Astrocyte (in vitro differentiated cells and primary cell): Measurements from ENCODE around the gene PTH1R. TPM values are rescaled to one million over a fixed set of nuclear protein-coding genes. Genes with fewer than 3 reads are reported as not detected.

Source experiments
- DNase-seq: peaks from one replicate; pipeline ENCODE4 v3.0.0-alpha.2; 2010; ENCODE audit warnings: low read depth
- FAIRE-seq: peaks from 2 replicates; lab custom pipeline; 2011; peaks lifted over from hg19 to GRCh38; lab: Jason Lieb, UNC
- H2AFZ ChIP-seq: 2 replicates; pipeline ENCODE4 v1.6.0; 2012; ENCODE audit warnings: low read depth, low read length, inconsistent platforms
- H3K27ac ChIP-seq: 2 replicates; pipeline ENCODE4 v1.5.1; 2011; ENCODE audit warnings: low read depth, low read length, inconsistent platforms
- H3K27me3 ChIP-seq: 2 replicates; pipeline ENCODE4 v1.6.0; 2011; ENCODE audit warnings: low read length, inconsistent platforms; ENCODE audit not compliant: insufficient read depth
- H3K36me3 ChIP-seq: 2 replicates; pipeline ENCODE4 v1.5.1; 2011; ENCODE audit warnings: low read length, inconsistent platforms; ENCODE audit not compliant: insufficient read depth
- H3K4me1 ChIP-seq: 2 replicates; pipeline ENCODE4 v1.5.1; 2011; ENCODE audit warnings: low read length, inconsistent platforms; ENCODE audit not compliant: insufficient read depth
- H3K4me2 ChIP-seq: 2 replicates; pipeline ENCODE4 v1.6.0; 2012; ENCODE audit warnings: low read length, inconsistent platforms
- H3K4me3 ChIP-seq: 2 replicates; pipeline ENCODE4 v1.5.1; 2011; ENCODE audit warnings: low read depth, mild to moderate bottlenecking, low read length, inconsistent platforms; ENCODE audit not compliant: insufficient read depth
- H3K79me2 ChIP-seq: 2 replicates; pipeline ENCODE4 v1.6.0; 2012; ENCODE audit warnings: mild to moderate bottlenecking, low read length, inconsistent platforms; ENCODE audit not compliant: insufficient read depth
- H3K9ac ChIP-seq: 2 replicates; pipeline ENCODE4 v1.6.0; 2012; ENCODE audit warnings: mild to moderate bottlenecking, low read length, inconsistent platforms
- H3K9me3 ChIP-seq: 2 replicates; pipeline ENCODE4 v1.5.1; 2012; ENCODE audit warnings: low read depth, mild to moderate bottlenecking, low read length, inconsistent platforms; ENCODE audit not compliant: insufficient read depth
- H4K20me1 ChIP-seq: 2 replicates; pipeline ENCODE4 v1.6.0; 2012; ENCODE audit warnings: low read length, inconsistent platforms; ENCODE audit not compliant: insufficient read depth
- H3K27ac Mint-ChIP-seq: one replicate; pipeline ENCODE4 v1.8.0; 2021; ENCODE audit warnings: mild to moderate bottlenecking, mixed read lengths; ENCODE audit not compliant: unreplicated experiment
- H3K27me3 Mint-ChIP-seq: one replicate; pipeline ENCODE4 v1.8.0; 2021; ENCODE audit warnings: low read depth, mixed read lengths; ENCODE audit not compliant: unreplicated experiment
- H3K36me3 Mint-ChIP-seq: one replicate; pipeline ENCODE4 v1.8.0; 2021; ENCODE audit warnings: low read depth, mixed read lengths; ENCODE audit not compliant: unreplicated experiment
- H3K4me1 Mint-ChIP-seq: one replicate; pipeline ENCODE4 v1.8.0; 2021; ENCODE audit warnings: low read depth, mixed read lengths; ENCODE audit not compliant: unreplicated experiment
- H3K4me3 Mint-ChIP-seq: one replicate; pipeline ENCODE4 v1.8.0; 2021; ENCODE audit warnings: mild to moderate bottlenecking, moderate library complexity, mixed read lengths; ENCODE audit not compliant: unreplicated experiment
- H3K9me3 Mint-ChIP-seq: one replicate; pipeline ENCODE4 v1.8.0; 2021; ENCODE audit warnings: mild to moderate bottlenecking, mixed read lengths; ENCODE audit not compliant: unreplicated experiment
- CTCF ChIP-seq: IDR thresholded peaks from 2 replicates; pipeline ENCODE4 v1.5.1; 2011; ENCODE audit warnings: low read depth, mild to moderate bottlenecking, inconsistent platforms, low read length, moderate library complexity; ENCODE audit not compliant: insufficient read depth
- EZH2 ChIP-seq: IDR thresholded peaks from 2 replicates; pipeline ENCODE4 v1.6.1; 2012; ENCODE audit warnings: mild to moderate bottlenecking, low read length, inconsistent platforms; ENCODE audit not compliant: insufficient read depth
- total RNA-seq: library from RNA; stranded (reverse); gene quantifications from 2 replicates; pipeline ENCODE4 v1.2.1, GENCODE V29; 2021

PTH1R gene
- total RNA-seq, 1 donor from 2014 or later = 5.2 TPM

- H3K27ac Mint-ChIP-seq = no peak overlapping the region
Measured at GRCh38 chr3:46871222-46871621, 6.3 kb upstream of the PTH1R start.

GRCh38 chr3:46873521-46873920 is 4.0 kb upstream of the PTH1R start:
- H3K79me2 ChIP-seq = no peaks in the 10 kb centered on the region
- no peak overlapping the region for H3K9ac ChIP-seq
- H3K9me3 ChIP-seq = no peaks in the 10 kb centered on the region
- Mint-ChIP-seq H3K27ac (no peak overlapping the region), H3K4me1 (peaks cover 9% of the 10 kb centered on the region), H3K36me3 (no peaks in the 10 kb centered on the region), H3K27me3 (peaks cover 53% of the 10 kb centered on the region), H3K4me3 (no peak overlapping the region), H3K9me3 (no peaks in the 10 kb centered on the region)
- no peak overlapping the region for H3K27ac ChIP-seq
- DNase-seq = no peak
- no peak overlapping the region for H3K4me2 ChIP-seq
- H3K36me3 ChIP-seq = no peaks in the 10 kb centered on the region
- H3K4me3 ChIP-seq = no peak overlapping the region
- peaks cover 26% of the 10 kb centered on the region for H3K27me3 ChIP-seq
- no peaks in the 10 kb centered on the region for H4K20me1 ChIP-seq
- H2AFZ ChIP-seq = no peak overlapping the region
- H3K4me1 ChIP-seq = no peaks in the 10 kb centered on the region
- FAIRE-seq = no peak
- TF ChIP-seq CTCF (no peak), EZH2 (no peak)

More at GRCh38 chr3:46871222-46871621, 6.3 kb upstream of the PTH1R start:
- Histone ChIP-seq H2AFZ (no peak overlapping the region), H3K4me1 (no peaks in the 10 kb centered on the region), H3K4me2 (no peak overlapping the region), H3K9me3 (no peaks in the 10 kb centered on the region), H3K27me3 (peaks cover 26% of the 10 kb centered on the region), H3K36me3 (no peaks in the 10 kb centered on the region), H4K20me1 (no peaks in the 10 kb centered on the region), H3K9ac (no peak overlapping the region), H3K27ac (no peak overlapping the region), H3K4me3 (no peak overlapping the region), H3K79me2 (no peaks in the 10 kb centered on the region)
- TF ChIP-seq CTCF = no peak
- no peak for TF ChIP-seq EZH2
- FAIRE-seq = no peak
- Mint-ChIP-seq H3K9me3 (no peaks in the 10 kb centered on the region), H3K36me3 (no peaks in the 10 kb centered on the region), H3K4me1 (no peaks in the 10 kb centered on the region), H3K27me3 (peaks cover 62% of the 10 kb centered on the region), H3K4me3 (no peak overlapping the region)
- no peak for DNase-seq

GRCh38 chr3:46874430-46874829 is 3.1 kb upstream of the PTH1R start:
- H3K36me3 ChIP-seq = no peaks in the 10 kb centered on the region
- no peak overlapping the region for H3K27ac Mint-ChIP-seq
- H3K4me3 Mint-ChIP-seq = no peak overlapping the region
- H3K9me3 ChIP-seq = no peaks in the 10 kb centered on the region
- H3K79me2 ChIP-seq = no peaks in the 10 kb centered on the region
- peaks cover 16% of the 10 kb centered on the region for H3K4me1 Mint-ChIP-seq
- DNase-seq = no peak
- H3K4me2 ChIP-seq = no peak overlapping the region
- no peak overlapping the region for H2AFZ ChIP-seq
- no peaks in the 10 kb centered on the region for H3K9me3 Mint-ChIP-seq
- TF ChIP-seq CTCF = no peak
- TF ChIP-seq EZH2 = no peak
- no peak overlapping the region for H3K4me3 ChIP-seq
- no peaks in the 10 kb centered on the region for H3K36me3 Mint-ChIP-seq
- H3K27ac ChIP-seq = no peak overlapping the region
- peaks cover 46% of the 10 kb centered on the region for H3K27me3 Mint-ChIP-seq
- H3K9ac ChIP-seq = no peak overlapping the region
- H4K20me1 ChIP-seq = no peaks in the 10 kb centered on the region
- H3K4me1 ChIP-seq = no peaks in the 10 kb centered on the region
- H3K27me3 ChIP-seq = peaks cover 26% of the 10 kb centered on the region
- no peak for FAIRE-seq
